ENCODE data around the gene LRRC37A3. TPM values are rescaled to one million over a fixed set of nuclear protein-coding genes. Genes with fewer than 3 reads are reported as not detected.
"Not testable (repeated sequence)": the region's sequence is repeated elsewhere in the genome, so short reads cannot be mapped to it uniquely, and the experiment has no call there.

The LRRC37A3 gene
- total and polyA plus RNA-seq, 2 of the 13 experiments (the other 11 are each of a cell fraction or from before 2014, with no cell fraction given): 0.62 to 1.1 TPM

DNA sequence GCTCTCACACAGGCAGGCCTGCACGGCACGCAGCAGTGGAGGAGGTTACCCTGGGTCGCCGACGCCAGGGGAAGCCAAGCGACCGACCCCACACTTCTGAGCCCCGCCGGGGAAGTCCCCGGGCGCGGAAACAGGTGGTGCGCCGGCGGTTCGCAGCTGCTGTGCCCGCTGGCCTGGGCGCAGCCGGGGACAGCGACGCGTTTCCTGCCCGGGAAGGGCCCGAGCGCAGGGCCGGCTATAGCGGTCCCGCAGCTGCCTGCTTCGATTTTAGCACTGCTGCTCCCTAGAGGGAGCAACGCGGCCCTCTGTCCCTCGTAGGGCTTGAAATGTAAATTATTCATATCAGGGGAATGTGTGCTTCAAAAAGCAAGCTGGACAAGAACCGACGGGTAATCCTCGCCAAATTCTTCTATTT lies 46.6 kb upstream of the LRRC37A3 start (continued):
- TF ChIP-seq, protein P1, sequence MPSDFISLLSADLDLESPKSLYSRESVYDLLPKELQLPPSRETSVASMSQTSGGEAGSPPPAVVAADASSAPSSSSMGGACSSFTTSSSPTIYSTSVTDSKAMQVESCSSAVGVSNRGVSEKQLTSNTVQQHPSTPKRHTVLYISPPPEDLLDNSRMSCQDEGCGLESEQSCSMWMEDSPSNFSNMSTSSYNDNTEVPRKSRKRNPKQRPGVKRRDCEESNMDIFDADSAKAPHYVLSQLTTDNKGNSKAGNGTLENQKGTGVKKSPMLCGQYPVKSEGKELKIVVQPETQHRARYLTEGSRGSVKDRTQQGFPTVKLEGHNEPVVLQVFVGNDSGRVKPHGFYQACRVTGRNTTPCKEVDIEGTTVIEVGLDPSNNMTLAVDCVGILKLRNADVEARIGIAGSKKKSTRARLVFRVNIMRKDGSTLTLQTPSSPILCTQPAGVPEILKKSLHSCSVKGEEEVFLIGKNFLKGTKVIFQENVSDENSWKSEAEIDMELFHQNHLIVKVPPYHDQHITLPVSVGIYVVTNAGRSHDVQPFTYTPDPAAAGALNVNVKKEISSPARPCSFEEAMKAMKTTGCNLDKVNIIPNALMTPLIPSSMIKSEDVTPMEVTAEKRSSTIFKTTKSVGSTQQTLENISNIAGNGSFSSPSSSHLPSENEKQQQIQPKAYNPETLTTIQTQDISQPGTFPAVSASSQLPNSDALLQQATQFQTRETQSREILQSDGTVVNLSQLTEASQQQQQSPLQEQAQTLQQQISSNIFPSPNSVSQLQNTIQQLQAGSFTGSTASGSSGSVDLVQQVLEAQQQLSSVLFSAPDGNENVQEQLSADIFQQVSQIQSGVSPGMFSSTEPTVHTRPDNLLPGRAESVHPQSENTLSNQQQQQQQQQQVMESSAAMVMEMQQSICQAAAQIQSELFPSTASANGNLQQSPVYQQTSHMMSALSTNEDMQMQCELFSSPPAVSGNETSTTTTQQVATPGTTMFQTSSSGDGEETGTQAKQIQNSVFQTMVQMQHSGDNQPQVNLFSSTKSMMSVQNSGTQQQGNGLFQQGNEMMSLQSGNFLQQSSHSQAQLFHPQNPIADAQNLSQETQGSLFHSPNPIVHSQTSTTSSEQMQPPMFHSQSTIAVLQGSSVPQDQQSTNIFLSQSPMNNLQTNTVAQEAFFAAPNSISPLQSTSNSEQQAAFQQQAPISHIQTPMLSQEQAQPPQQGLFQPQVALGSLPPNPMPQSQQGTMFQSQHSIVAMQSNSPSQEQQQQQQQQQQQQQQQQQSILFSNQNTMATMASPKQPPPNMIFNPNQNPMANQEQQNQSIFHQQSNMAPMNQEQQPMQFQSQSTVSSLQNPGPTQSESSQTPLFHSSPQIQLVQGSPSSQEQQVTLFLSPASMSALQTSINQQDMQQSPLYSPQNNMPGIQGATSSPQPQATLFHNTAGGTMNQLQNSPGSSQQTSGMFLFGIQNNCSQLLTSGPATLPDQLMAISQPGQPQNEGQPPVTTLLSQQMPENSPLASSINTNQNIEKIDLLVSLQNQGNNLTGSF (CRISPR knock-in tag; IDR thresholded peaks at IDR 0.05): peak; percentile 99
- TF ChIP-seq NCOA1 (CRISPR knock-in tag; IDR thresholded peaks at IDR 0.05) (0 out of 2 replicates have a peak, but pooled peaks have one; percentile 52), HOXA5 (CRISPR knock-in tag; IDR thresholded peaks at IDR 0.05) (peak; percentile 89), ZNF773 (CRISPR knock-in tag; IDR thresholded peaks at IDR 0.05; ENCODE audit: borderline replicate concordance) (peak; percentile 97), ZNF556 (CRISPR knock-in tag; IDR thresholded peaks at IDR 0.05; ENCODE audit: borderline replicate concordance) (peak; percentile 93), ZNF337 (CRISPR knock-in tag; IDR thresholded peaks at IDR 0.05; ENCODE audit: borderline replicate concordance, low read depth) (peak; percentile 91; the same call in 1 of the 2 replicates), HIVEP1 (CRISPR knock-in tag; IDR thresholded peaks at IDR 0.05) (peak; percentile 94), ZSCAN29 (CRISPR knock-in tag; conservative IDR thresholded peaks at IDR 0.05) (peak; percentile 63; the same call in 1 of the 2 replicates), YEATS4 (CRISPR knock-in tag; IDR thresholded peaks at IDR 0.05; ENCODE audit: borderline replicate concordance) (peak; percentile 93), ZNF256 (CRISPR knock-in tag; conservative IDR thresholded peaks at IDR 0.05) (peak; percentile 94), JARID2 (CRISPR knock-in tag; IDR thresholded peaks at IDR 0.05; ENCODE audit: insufficient replicate concordance) (peak; percentile 96), ZNF230 (CRISPR knock-in tag; IDR thresholded peaks at IDR 0.05) (peak; percentile 99), ZBTB1 (CRISPR knock-in tag; IDR thresholded peaks at IDR 0.05; ENCODE audit: borderline replicate concordance) (peak; percentile 27; the same call in 1 of the 2 replicates), EP300 (CRISPR knock-in tag; IDR thresholded peaks at IDR 0.05; ENCODE audit: borderline replicate concordance) (peak; percentile 32; the same call in 1 of the 2 replicates), RBFOX2 (IDR thresholded peaks at IDR 0.05; ENCODE audit: low read depth, low read length) (peak; percentile 76), ZBTB8A (CRISPR knock-in tag; IDR thresholded peaks at IDR 0.05; ENCODE audit: borderline replicate concordance, low read depth) (peak; percentile 90; the same call in 1 of the 2 replicates), ERF (CRISPR knock-in tag; IDR thresholded peaks at IDR 0.05) (peak; percentile 93), FOXO1 (CRISPR knock-in tag; IDR thresholded peaks at IDR 0.05) (peak; percentile 34; the same call in 1 of the 2 replicates), IRF2 (CRISPR knock-in tag; IDR thresholded peaks at IDR 0.05) (peak; percentile 67; the same call in 1 of the 2 replicates)
- TF ChIP-seq, protein P2, sequence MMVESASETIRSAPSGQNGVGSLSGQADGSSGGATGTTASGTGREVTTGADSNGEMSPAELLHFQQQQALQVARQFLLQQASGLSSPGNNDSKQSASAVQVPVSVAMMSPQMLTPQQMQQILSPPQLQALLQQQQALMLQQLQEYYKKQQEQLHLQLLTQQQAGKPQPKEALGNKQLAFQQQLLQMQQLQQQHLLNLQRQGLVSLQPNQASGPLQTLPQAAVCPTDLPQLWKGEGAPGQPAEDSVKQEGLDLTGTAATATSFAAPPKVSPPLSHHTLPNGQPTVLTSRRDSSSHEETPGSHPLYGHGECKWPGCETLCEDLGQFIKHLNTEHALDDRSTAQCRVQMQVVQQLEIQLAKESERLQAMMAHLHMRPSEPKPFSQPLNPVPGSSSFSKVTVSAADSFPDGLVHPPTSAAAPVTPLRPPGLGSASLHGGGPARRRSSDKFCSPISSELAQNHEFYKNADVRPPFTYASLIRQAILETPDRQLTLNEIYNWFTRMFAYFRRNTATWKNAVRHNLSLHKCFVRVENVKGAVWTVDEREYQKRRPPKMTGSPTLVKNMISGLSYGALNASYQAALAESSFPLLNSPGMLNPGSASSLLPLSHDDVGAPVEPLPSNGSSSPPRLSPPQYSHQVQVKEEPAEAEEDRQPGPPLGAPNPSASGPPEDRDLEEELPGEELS (CRISPR knock-in tag; IDR thresholded peaks at IDR 0.05): peak; percentile 57; the same call in 1 of the 2 replicates
- TF ChIP-seq, protein P3, sequence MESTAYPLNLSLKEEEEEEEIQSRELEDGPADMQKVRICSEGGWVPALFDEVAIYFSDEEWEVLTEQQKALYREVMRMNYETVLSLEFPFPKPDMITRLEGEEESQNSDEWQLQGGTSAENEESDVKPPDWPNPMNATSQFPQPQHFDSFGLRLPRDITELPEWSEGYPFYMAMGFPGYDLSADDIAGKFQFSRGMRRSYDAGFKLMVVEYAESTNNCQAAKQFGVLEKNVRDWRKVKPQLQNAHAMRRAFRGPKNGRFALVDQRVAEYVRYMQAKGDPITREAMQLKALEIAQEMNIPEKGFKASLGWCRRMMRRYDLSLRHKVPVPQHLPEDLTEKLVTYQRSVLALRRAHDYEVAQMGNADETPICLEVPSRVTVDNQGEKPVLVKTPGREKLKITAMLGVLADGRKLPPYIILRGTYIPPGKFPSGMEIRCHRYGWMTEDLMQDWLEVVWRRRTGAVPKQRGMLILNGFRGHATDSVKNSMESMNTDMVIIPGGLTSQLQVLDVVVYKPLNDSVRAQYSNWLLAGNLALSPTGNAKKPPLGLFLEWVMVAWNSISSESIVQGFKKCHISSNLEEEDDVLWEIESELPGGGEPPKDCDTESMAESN (CRISPR knock-in tag; conservative IDR thresholded peaks at IDR 0.05): peak; percentile 92
- not testable (repeated sequence) for TF ChIP-seq EP300 (IDR thresholded peaks at IDR 0.05; ENCODE audit: low read depth in 2 of 2, low read length in 2 of 2)

Measured in HepG2 (cell line).